Upper lobe of right lung (tissue), 1 donor: Measurements from ENCODE around the gene RAET1E. TPM values are rescaled to one million over a fixed set of nuclear protein-coding genes. Genes with fewer than 3 reads are reported as not detected.
A peak's percentile ranks its signal among the peaks of the same experiment; 100 is the strongest.
"Not testable (repeated sequence)": the region's sequence is repeated elsewhere in the genome, so short reads cannot be mapped to it uniquely, and the experiment has no call there.

Experiments
- ATAC-seq: fragments of 200-7000 bp; cut with Tn5 transposase; one replicate; pipeline ENCODE4 v1.9.1; 2020; ENCODE audit warnings: mild to moderate bottlenecking, moderate library complexity
- DNase-seq: peaks from one replicate; pipeline ENCODE4 v3.0.0-alpha.2; 2020
- H3K27ac ChIP-seq: fragments of 200-600 bp; one replicate; pipeline ENCODE4 v1.8.0; 2022
- H3K27me3 ChIP-seq: fragments of 200-600 bp; one replicate; pipeline ENCODE4 v1.8.0; 2022; ENCODE audit warnings: mild to moderate bottlenecking
- H3K36me3 ChIP-seq: fragments of 200-600 bp; one replicate; pipeline ENCODE4 v1.8.0; 2022
- H3K4me1 ChIP-seq: fragments of 200-600 bp; one replicate; pipeline ENCODE4 v1.8.0; 2022
- H3K4me3 ChIP-seq: fragments of 200-600 bp; one replicate; pipeline ENCODE4 v1.8.0; 2022; ENCODE audit warnings: mild to moderate bottlenecking
- H3K9me3 ChIP-seq: fragments of 200-600 bp; one replicate; pipeline ENCODE4 v1.8.0; 2022
- intact Hi-C: fragments of 100-400 bp; cut with DNase I; formaldehyde crosslinking; loops from one replicate; pipeline ENCODE4 v1.11.0; 2022
- total RNA-seq: library from RNA; stranded (reverse); fragmentation: NEBNext Ultra II Directional; extraction: Animal tissue kit (Norgen Biotek cat#: 25700); gene quantifications from one replicate; pipeline ENCODE4 v1.2.1, GENCODE V29; 2021
- TF ChIP-seq, protein P1 (sequence below): fragments of 200-600 bp; IDR thresholded peaks from one replicate; pipeline ENCODE4 v1.8.0; 2022; ENCODE audit warnings: antibody characterized with exemption
- donor health status: DM: no; HTN: yes; CAD: no; lungs with severe emphysema.

Gene RAET1E
- total RNA-seq, 1 donor from 2014 or later, result 0.96 TPM

DNA sequence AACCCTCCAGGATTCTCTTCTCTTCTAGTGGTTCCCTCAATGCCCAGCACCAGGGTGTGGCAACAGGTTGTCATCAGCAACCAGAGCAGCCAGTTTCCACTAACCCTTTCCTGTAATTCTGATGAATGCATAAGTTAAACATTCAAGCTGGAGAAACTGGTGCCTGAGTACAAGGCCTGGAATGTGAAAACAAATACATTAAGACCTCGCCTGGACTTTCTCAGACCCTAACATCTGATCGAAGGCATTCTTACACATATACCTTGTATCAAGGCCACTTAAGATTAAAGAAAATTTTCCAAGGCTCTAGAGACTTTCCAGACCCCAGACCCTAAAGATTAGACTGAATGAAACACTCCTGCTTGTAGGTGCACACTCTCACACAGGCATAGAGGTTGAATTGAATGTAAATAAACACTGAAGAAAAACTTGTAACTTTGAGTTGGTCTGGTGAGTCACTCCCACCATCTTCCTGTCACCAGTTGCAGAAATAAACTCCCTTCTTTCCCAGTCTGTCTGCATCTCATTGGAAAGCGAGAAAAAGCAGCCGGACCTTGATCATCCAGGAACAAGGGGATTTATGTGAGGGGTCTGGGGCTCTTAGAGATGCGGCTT lies 42.8 kb downstream of the RAET1E start:
- Histone ChIP-seq H3K9me3 (no peaks in the 10 kb centered on the region), H3K4me3 (no peak overlapping the region), H3K4me1 (peaks cover 26% of the 10 kb centered on the region), H3K36me3 (no peaks in the 10 kb centered on the region), H3K27ac (peak overlapping the region; percentile 18), H3K27me3 (no peaks in the 10 kb centered on the region)
- ATAC-seq (peak; percentile 58), DNase-seq (no peak)
- TF ChIP-seq, protein P1, sequence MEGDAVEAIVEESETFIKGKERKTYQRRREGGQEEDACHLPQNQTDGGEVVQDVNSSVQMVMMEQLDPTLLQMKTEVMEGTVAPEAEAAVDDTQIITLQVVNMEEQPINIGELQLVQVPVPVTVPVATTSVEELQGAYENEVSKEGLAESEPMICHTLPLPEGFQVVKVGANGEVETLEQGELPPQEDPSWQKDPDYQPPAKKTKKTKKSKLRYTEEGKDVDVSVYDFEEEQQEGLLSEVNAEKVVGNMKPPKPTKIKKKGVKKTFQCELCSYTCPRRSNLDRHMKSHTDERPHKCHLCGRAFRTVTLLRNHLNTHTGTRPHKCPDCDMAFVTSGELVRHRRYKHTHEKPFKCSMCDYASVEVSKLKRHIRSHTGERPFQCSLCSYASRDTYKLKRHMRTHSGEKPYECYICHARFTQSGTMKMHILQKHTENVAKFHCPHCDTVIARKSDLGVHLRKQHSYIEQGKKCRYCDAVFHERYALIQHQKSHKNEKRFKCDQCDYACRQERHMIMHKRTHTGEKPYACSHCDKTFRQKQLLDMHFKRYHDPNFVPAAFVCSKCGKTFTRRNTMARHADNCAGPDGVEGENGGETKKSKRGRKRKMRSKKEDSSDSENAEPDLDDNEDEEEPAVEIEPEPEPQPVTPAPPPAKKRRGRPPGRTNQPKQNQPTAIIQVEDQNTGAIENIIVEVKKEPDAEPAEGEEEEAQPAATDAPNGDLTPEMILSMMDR, result no peak
- intact Hi-C loops, result no loop called here

DNA sequence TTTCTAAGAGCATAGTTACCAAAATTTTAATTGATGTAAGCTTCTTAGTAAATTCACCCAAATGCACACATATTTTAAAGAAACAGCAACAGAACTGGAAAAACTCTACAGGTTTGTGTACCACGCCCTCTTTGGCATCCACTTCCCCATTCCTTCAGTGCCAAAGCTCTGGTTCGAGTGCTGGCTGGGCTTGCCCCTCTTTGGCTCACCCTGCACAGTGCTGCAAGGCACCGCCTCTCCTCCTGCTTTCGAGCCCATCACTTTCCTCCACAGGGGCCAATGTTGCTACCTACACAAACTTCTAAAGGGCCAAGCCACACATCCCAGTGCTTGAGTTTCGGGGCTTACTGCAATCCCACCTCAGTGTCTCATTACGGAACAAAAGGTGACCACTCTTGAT lies 43.4 kb downstream of the RAET1E start:
- TF ChIP-seq, protein P1, result no peak
- no peaks in the 10 kb centered on the region for H3K36me3 ChIP-seq
- no peaks in the 10 kb centered on the region for H3K27me3 ChIP-seq
- H3K27ac ChIP-seq, result peak overlapping the region; percentile 18
- DNase-seq, result peak; percentile 73
- no peak overlapping the region for H3K4me3 ChIP-seq
- peak; percentile 75 for ATAC-seq
- H3K9me3 ChIP-seq, result no peaks in the 10 kb centered on the region
- peaks cover 26% of the 10 kb centered on the region for H3K4me1 ChIP-seq
- intact Hi-C loops, result no loop called here

DNA sequence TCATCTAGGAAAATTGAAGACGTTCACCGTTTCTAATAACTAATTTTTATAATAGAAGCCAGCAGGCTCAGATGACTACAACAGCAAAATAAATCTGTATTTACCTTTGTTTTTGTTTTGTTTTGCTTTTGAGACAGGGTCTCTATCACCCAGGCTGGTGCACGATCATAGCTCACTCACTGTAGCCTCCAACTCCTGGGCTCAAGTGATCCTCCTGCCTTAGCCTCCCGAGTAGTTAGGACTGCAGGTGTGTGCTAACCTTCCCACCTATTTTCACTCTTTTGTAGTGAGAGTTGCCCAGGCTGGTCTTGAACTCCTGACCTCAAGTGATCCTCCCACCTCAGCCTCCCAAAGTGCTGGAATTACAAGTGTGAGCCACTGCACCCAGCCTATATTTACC lies 43.9 kb downstream of the RAET1E start:
- H3K4me3 ChIP-seq, H3K9me3 ChIP-seq, H3K27ac ChIP-seq, H3K36me3 ChIP-seq, intact Hi-C loops, DNase-seq, ATAC-seq, H3K27me3 ChIP-seq: not testable (repeated sequence)
- H3K4me1 ChIP-seq, result peaks cover 22% of the 10 kb centered on the region

DNA sequence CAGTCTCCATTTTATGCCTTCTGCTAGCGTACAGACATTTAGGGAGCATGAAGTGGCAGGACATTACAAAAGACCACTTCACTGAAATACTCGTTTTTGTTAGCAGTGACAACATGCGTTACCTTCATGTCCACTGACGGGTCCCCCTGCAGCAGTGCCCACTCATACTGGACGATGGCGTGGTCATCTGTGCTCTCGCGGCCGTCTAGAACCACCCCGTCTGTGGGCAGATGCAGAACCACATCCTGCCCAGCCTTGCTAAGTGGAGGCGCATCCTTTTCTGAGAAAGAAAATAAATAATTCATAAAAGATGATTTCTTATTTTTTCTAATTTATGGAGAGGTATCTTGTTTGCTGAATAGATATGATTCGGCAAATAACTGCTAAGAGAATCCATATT lies 45.0 kb downstream of the RAET1E start:
- Histone ChIP-seq H3K27ac (no peak overlapping the region), H3K27me3 (no peaks in the 10 kb centered on the region), H3K4me3 (no peak overlapping the region), H3K36me3 (no peaks in the 10 kb centered on the region), H3K9me3 (no peaks in the 10 kb centered on the region), H3K4me1 (peaks cover 19% of the 10 kb centered on the region)
- intact Hi-C loops, result no loop called here
- TF ChIP-seq, protein P1, result no peak
- no peak for ATAC-seq
- DNase-seq, result no peak

DNA sequence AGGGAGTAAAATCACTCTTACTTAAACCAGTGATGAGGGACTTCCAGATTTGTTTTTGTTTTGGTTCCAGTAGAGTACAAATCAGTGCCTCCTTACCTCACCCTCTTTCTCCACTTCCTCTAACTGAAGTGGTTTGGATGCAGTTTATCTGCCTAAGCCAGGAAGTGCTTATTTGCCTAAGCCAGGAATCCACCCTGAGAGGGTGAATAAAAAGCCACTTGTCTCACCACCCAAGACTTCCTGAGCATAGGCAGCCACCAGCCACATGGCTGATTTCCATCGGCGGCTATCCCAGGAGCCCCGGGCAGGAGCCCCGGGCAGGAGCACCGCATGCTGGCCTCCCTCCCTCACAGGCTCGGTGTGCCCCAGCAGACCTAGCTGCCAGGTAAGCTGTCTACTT lies 45.7 kb downstream of the RAET1E start:
- ATAC-seq, result peak; percentile 91
- H3K4me1 ChIP-seq, result peaks cover 19% of the 10 kb centered on the region
- H3K9me3 ChIP-seq, result no peaks in the 10 kb centered on the region
- intact Hi-C loops, result no loop called here
- no peaks in the 10 kb centered on the region for H3K36me3 ChIP-seq
- DNase-seq, result peak; percentile 80
- H3K4me3 ChIP-seq, result no peak overlapping the region
- TF ChIP-seq, protein P1, result no peak
- H3K27me3 ChIP-seq, result no peaks in the 10 kb centered on the region
- H3K27ac ChIP-seq, result no peak overlapping the region

DNA sequence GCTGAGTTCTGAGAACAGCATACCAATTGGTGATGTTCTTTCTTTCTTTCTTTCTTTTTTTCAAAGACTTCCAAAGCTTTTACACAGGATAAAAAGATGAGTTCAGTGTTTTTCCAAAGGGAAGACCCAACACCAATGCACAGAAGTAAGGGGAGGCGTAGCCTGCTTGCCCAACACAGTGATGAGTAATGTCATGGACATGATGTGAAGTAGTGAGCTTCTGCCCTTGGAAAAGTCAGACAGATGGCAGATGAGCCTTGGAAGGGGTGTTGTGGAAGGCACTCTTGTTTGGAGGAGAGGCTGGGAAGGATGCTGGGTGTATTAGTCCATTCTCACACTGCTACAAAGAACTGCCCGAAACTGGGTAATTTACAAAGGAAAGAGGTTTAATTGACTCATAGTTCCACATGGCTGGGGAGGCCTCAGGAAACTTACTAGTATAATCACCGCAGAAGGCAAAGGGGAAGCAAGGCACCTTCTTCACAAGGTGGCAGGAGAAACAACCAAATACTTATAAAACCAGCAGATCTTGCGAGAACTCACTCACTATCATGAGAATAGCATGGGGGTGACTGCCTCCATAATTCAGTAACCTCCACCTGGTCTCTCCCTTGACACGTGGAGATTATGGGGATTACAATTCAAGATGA lies 46.3 kb downstream of the RAET1E start:
- Histone ChIP-seq H3K27me3 (no peaks in the 10 kb centered on the region), H3K4me1 (peaks cover 20% of the 10 kb centered on the region), H3K27ac (peak overlapping the region; percentile 19), H3K9me3 (no peaks in the 10 kb centered on the region), H3K36me3 (no peaks in the 10 kb centered on the region), H3K4me3 (no peak overlapping the region)
- TF ChIP-seq, protein P1, result no peak
- ATAC-seq (no peak), DNase-seq (no peak)
- intact Hi-C loops, result no loop called here

DNA sequence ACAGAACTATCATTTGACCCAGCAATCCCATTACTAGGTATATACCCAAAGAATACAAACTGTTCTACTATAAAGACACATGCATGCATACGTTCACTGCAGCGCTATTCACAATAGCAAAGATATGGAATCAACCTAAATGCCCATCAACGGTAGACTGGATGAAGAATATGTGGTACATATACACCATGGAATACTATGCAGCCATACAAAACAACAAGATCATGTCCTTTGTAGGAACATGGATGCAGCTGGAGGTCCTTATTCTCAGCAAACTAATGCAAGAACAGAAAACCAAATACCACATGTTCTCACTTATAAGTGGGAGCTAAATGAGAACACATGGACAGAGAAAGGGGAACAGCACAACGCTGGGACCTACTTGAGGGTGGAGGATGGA lies 49.6 kb downstream of the RAET1E start:
- H3K36me3 ChIP-seq, intact Hi-C loops, H3K4me3 ChIP-seq, H3K27ac ChIP-seq, DNase-seq, H3K9me3 ChIP-seq, ATAC-seq, H3K27me3 ChIP-seq: not testable (repeated sequence)
- peaks cover 16% of the 10 kb centered on the region for H3K4me1 ChIP-seq
